ENCODE results near the gene UBE2L6. TPM values are rescaled to one million over a fixed set of nuclear protein-coding genes. Genes with fewer than 3 reads are reported as not detected.

The UBE2L6 gene
- total RNA-seq, 1 experiment from 2014 or later = 38.8 TPM

DNA sequence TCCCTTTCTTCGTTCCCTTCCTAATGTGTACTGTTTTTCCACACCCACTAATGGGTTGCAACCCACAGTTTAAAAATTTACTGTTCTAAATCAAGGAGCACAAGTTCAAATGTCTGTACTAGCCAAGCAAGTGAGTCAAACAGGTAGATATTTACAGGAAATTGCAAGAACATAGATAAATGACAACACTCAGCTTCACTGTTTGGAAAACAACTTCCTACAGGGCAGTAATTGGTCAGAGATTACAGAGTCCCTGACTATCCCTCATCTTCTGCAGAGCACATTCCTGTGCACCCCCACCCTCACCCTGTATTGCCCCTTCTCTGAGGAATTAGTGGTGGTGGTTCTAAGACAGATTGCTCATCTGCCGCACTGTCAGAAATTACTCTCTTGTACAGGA, 31.9 kb upstream of the UBE2L6 start (continued):
- TF ChIP-seq, protein P1, sequence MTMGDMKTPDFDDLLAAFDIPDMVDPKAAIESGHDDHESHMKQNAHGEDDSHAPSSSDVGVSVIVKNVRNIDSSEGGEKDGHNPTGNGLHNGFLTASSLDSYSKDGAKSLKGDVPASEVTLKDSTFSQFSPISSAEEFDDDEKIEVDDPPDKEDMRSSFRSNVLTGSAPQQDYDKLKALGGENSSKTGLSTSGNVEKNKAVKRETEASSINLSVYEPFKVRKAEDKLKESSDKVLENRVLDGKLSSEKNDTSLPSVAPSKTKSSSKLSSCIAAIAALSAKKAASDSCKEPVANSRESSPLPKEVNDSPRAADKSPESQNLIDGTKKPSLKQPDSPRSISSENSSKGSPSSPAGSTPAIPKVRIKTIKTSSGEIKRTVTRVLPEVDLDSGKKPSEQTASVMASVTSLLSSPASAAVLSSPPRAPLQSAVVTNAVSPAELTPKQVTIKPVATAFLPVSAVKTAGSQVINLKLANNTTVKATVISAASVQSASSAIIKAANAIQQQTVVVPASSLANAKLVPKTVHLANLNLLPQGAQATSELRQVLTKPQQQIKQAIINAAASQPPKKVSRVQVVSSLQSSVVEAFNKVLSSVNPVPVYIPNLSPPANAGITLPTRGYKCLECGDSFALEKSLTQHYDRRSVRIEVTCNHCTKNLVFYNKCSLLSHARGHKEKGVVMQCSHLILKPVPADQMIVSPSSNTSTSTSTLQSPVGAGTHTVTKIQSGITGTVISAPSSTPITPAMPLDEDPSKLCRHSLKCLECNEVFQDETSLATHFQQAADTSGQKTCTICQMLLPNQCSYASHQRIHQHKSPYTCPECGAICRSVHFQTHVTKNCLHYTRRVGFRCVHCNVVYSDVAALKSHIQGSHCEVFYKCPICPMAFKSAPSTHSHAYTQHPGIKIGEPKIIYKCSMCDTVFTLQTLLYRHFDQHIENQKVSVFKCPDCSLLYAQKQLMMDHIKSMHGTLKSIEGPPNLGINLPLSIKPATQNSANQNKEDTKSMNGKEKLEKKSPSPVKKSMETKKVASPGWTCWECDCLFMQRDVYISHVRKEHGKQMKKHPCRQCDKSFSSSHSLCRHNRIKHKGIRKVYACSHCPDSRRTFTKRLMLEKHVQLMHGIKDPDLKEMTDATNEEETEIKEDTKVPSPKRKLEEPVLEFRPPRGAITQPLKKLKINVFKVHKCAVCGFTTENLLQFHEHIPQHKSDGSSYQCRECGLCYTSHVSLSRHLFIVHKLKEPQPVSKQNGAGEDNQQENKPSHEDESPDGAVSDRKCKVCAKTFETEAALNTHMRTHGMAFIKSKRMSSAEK (CRISPR knock-in tag; IDR thresholded peaks at IDR 0.05; ENCODE audit: borderline replicate concordance) = no peak

DNA sequence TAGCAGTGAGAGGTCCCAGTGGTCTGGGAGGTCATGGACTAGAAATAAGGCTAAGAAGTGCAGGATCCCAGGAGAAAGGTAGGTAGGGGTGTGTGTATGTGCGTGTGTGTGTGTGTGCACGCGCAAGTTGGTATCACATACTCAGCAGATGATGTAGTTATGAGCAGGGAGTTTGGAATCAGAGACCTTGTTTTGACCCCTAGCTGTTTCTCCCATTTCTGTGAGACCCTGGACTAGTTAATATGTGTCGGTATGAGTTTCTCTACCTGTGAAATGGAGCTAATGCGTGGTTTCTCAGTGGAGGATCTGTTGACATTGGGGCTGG, 31.3 kb upstream of the UBE2L6 start:
- ATAC-seq (no peak), DNase-seq (ENCODE audit: low spot score) (no peak)
- CTCF ChIA-PET = interaction anchor here (0.6 to 7.5 kb wide), 7 partner anchors 12 to 139 kb away, joined by 3 to 78 read pairs (median 9); partner anchors contain the start of genes RTN4RL2 and UBE2L6
- Mint-ChIP-seq H3K27me3 (ENCODE audit: low read depth) (no peaks in the 10 kb centered on the region), H3K36me3 (peaks cover 14% of the 10 kb centered on the region; the same call in 1 of the 2 replicates), H3K9me3 (no peaks in the 10 kb centered on the region), H3K4me3 (peak overlapping the region; percentile 70), H3K4me1 (peaks cover 35% of the 10 kb centered on the region), H3K27ac (peak overlapping the region; percentile 38)
- POLR2A ChIA-PET = interaction anchor here (0.5 to 7.3 kb wide), 8 partner anchors 31 to 180 kb away, joined by 3 to 115 read pairs (median 8); partner anchors contain the start of gene UBE2L6
- TF ChIP-seq, protein P2, sequence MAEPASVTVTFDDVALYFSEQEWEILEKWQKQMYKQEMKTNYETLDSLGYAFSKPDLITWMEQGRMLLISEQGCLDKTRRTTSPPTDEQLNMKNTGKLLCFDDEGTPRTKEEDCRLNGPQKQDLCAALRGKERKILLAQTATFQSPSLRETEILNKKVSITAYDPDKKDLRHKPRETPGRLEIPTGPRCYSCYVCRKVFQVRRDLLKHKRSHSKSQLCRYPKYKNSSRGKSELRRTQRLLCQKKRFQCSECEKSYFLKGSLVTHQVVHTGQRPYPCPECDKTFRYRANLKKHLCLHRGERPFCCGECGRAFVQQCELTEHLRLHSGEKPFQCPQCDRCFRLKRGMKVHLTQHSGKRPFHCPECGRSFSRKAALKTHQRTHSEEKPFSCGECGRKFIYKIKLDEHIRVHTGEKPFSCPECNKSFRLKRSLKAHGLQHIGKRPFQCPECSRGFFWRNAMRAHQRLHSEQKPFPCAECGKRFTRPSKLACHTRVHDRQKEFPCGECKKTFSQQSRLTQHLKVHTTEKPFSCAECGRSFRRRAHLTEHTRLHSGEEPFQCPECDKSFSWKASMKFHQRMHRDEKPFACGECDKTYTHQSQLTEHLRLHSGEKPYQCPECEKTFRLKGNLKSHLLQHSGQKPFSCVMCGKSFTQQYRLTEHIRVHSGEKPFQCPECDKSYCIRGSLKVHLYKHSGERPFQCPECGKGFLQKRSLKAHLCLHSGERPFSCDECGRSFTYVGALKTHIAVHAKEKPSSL (CRISPR knock-in tag; conservative IDR thresholded peaks at IDR 0.05) = no peak
- no peak for TF ChIP-seq SMAD3 (CRISPR knock-in tag; IDR thresholded peaks at IDR 0.05; ENCODE audit: borderline replicate concordance)
- no peak for TF ChIP-seq ETV6 (CRISPR knock-in tag; IDR thresholded peaks at IDR 0.05)
- TF ChIP-seq, protein P3, sequence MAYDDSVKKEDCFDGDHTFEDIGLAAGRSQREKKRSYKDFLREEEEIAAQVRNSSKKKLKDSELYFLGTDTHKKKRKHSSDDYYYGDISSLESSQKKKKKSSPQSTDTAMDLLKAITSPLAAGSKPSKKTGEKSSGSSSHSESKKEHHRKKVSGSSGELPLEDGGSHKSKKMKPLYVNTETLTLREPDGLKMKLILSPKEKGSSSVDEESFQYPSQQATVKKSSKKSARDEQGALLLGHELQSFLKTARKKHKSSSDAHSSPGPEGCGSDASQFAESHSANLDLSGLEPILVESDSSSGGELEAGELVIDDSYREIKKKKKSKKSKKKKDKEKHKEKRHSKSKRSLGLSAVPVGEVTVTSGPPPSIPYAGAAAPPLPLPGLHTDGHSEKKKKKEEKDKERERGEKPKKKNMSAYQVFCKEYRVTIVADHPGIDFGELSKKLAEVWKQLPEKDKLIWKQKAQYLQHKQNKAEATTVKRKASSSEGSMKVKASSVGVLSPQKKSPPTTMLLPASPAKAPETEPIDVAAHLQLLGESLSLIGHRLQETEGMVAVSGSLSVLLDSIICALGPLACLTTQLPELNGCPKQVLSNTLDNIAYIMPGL (CRISPR knock-in tag; IDR thresholded peaks at IDR 0.05) = no peak
- TF ChIP-seq, protein P4, sequence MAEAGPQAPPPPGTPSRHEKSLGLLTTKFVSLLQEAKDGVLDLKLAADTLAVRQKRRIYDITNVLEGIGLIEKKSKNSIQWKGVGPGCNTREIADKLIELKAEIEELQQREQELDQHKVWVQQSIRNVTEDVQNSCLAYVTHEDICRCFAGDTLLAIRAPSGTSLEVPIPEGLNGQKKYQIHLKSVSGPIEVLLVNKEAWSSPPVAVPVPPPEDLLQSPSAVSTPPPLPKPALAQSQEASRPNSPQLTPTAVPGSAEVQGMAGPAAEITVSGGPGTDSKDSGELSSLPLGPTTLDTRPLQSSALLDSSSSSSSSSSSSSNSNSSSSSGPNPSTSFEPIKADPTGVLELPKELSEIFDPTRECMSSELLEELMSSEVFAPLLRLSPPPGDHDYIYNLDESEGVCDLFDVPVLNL (CRISPR knock-in tag; IDR thresholded peaks at IDR 0.05; ENCODE audit: borderline replicate concordance, low read depth) = no peak
- TF ChIP-seq, protein P5, sequence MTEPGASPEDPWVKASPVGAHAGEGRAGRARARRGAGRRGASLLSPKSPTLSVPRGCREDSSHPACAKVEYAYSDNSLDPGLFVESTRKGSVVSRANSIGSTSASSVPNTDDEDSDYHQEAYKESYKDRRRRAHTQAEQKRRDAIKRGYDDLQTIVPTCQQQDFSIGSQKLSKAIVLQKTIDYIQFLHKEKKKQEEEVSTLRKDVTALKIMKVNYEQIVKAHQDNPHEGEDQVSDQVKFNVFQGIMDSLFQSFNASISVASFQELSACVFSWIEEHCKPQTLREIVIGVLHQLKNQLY (CRISPR knock-in tag; IDR thresholded peaks at IDR 0.05) = no peak

DNA sequence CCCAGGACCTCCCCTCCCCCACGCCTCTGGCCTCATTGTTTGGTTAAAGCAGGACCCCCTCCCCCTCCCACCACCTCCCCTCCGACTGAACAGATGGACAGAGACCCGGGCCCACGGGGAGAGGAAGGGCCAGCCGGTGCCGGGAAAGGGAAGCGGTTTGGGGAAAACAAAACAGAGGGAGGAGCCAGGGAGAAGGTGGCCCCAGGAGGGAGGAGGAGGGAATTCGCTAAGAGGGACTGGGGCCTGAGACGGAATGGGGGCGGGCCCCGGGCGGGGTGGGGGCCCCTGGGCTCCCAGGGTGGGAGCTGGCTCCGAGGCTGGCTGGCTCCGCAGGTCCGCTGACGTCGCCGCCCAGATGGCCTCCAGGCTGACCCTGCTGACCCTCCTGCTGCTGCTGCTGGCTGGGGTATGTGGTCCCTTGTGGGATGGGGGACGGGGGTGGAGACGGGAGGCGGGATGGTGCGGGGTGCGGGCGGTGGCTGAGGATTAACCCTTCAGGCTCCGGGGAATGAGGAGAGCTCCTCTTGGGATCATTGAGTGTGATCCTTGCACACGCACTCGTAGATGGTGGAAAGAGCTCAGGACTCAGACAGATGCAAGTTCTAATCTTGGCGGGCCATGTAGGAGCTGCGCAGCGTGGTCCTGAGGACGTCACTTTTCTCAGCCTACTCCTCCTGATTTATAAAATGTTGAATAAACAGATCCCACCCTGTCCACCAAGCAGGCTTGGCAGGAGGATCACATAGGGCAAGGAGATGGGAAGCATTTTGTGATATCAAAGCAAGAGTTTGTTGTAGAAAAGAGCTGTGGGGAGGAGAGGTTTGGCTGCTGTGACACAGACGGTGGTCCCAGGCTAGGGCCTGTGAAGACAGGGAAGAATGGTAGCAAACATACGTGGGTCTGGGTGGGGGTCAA, 30.7 kb upstream of the UBE2L6 start:
- peaks cover 35% of the 10 kb centered on the region for H3K4me1 Mint-ChIP-seq
- ChIA-PET POLR2A (interaction anchor here (0.5 to 7.3 kb wide), 11 partner anchors 27 to 150 kb away, joined by 3 to 115 read pairs (median 8); partner anchors contain the start of gene UBE2L6), CTCF (interaction anchor here (0.5 to 7.5 kb wide), 13 partner anchors 17 to 993 kb away, joined by 3 to 78 read pairs (median 4); partner anchors contain the start of genes RTN4RL2 and UBE2L6)
- no peaks in the 10 kb centered on the region for H3K9me3 Mint-ChIP-seq
- DNase-seq (ENCODE audit: low spot score) = peak; percentile 89
- ATAC-seq = peak; percentile 84
- H3K27ac Mint-ChIP-seq = peak overlapping the region; percentile 38
- peak overlapping the region; percentile 70 for H3K4me3 Mint-ChIP-seq
- no peaks in the 10 kb centered on the region for H3K27me3 Mint-ChIP-seq (ENCODE audit: low read depth)
- H3K36me3 Mint-ChIP-seq = peaks cover 14% of the 10 kb centered on the region; the same call in 1 of the 2 replicates
- TF ChIP-seq, protein P6, sequence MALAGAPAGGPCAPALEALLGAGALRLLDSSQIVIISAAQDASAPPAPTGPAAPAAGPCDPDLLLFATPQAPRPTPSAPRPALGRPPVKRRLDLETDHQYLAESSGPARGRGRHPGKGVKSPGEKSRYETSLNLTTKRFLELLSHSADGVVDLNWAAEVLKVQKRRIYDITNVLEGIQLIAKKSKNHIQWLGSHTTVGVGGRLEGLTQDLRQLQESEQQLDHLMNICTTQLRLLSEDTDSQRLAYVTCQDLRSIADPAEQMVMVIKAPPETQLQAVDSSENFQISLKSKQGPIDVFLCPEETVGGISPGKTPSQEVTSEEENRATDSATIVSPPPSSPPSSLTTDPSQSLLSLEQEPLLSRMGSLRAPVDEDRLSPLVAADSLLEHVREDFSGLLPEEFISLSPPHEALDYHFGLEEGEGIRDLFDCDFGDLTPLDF (CRISPR knock-in tag; IDR thresholded peaks at IDR 0.05) = no peak
- TF ChIP-seq, protein P7, sequence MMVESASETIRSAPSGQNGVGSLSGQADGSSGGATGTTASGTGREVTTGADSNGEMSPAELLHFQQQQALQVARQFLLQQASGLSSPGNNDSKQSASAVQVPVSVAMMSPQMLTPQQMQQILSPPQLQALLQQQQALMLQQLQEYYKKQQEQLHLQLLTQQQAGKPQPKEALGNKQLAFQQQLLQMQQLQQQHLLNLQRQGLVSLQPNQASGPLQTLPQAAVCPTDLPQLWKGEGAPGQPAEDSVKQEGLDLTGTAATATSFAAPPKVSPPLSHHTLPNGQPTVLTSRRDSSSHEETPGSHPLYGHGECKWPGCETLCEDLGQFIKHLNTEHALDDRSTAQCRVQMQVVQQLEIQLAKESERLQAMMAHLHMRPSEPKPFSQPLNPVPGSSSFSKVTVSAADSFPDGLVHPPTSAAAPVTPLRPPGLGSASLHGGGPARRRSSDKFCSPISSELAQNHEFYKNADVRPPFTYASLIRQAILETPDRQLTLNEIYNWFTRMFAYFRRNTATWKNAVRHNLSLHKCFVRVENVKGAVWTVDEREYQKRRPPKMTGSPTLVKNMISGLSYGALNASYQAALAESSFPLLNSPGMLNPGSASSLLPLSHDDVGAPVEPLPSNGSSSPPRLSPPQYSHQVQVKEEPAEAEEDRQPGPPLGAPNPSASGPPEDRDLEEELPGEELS (CRISPR knock-in tag; IDR thresholded peaks at IDR 0.05) = 0 out of 2 replicates have a peak, but pooled peaks have one; percentile 19
- TF ChIP-seq, protein P8, sequence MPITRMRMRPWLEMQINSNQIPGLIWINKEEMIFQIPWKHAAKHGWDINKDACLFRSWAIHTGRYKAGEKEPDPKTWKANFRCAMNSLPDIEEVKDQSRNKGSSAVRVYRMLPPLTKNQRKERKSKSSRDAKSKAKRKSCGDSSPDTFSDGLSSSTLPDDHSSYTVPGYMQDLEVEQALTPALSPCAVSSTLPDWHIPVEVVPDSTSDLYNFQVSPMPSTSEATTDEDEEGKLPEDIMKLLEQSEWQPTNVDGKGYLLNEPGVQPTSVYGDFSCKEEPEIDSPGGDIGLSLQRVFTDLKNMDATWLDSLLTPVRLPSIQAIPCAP (CRISPR knock-in tag; IDR thresholded peaks at IDR 0.05) = no peak
- TF ChIP-seq ZNF396 (CRISPR knock-in tag; IDR thresholded peaks at IDR 0.05; ENCODE audit: borderline replicate concordance) = no peak
- TF ChIP-seq, protein P2 (CRISPR knock-in tag; conservative IDR thresholded peaks at IDR 0.05) = no peak
